Keratinocyte (primary cell): ENCODE measurements around the gene DSG4.

Experiments used
- EZH2 ChIP-seq: IDR thresholded peaks from one replicate; pipeline ENCODE4 v1.6.1; 2012; ENCODE audit warnings: inconsistent platforms, mild to moderate bottlenecking, low read length, moderate library complexity
- TF ChIP-seq, protein P1 (sequence below), 3 experiments: IDR thresholded peaks in 1 of 3; conservative IDR thresholded peaks in 1 of 3; optimal IDR thresholded peaks in 1 of 3; 2 replicates in 2 of 3; 3 replicates in 1 of 3; pipeline versions ENCODE3 to v1.5.1; 2011; ENCODE audit warnings: low read length in 3 of 3, mild to moderate bottlenecking in 3 of 3, moderate library complexity in 2 of 3, control low read depth in 1 of 3, inconsistent platforms in 1 of 3; ENCODE audit not compliant: insufficient read depth in 2 of 3; ENCODE audit errors: extremely low read depth in 1 of 3

DNA sequence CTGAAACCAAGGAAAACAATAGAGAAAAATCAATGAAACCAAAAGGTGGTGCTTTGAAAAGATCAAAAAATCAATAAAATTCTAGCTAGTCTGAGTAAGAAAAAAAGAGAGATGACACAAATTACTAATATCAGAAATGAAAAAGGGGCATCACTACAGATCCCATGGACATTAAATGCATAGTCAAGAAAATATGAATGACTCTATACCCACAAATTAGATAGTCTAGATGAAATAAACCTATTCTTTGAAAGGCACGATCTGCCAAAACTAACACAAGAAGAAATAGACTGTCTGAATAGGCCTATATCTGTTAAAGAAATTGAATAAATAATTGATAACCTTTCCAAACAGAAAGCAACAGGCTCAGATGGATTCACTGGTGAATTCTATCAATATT is 55.7 kb downstream of the DSG4 start:
- TF ChIP-seq, protein P1, sequence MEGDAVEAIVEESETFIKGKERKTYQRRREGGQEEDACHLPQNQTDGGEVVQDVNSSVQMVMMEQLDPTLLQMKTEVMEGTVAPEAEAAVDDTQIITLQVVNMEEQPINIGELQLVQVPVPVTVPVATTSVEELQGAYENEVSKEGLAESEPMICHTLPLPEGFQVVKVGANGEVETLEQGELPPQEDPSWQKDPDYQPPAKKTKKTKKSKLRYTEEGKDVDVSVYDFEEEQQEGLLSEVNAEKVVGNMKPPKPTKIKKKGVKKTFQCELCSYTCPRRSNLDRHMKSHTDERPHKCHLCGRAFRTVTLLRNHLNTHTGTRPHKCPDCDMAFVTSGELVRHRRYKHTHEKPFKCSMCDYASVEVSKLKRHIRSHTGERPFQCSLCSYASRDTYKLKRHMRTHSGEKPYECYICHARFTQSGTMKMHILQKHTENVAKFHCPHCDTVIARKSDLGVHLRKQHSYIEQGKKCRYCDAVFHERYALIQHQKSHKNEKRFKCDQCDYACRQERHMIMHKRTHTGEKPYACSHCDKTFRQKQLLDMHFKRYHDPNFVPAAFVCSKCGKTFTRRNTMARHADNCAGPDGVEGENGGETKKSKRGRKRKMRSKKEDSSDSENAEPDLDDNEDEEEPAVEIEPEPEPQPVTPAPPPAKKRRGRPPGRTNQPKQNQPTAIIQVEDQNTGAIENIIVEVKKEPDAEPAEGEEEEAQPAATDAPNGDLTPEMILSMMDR (optimal IDR thresholded peaks at IDR 0.05 in 1 of 3, IDR thresholded peaks at IDR 0.05 in 1 of 3, conservative IDR thresholded peaks at IDR 0.05 in 1 of 3; ENCODE audit: extremely low read depth in 1 of 3, insufficient read depth in 2 of 3, low read length in 3 of 3), result no peak
- no peak for TF ChIP-seq EZH2
